NCI-H524 (cell line): ENCODE results near the gene EHD3.

Source experiments
- DNase-seq, 2 experiments: peaks; one replicate each; lab custom pipeline; 2025; lab: John Stamatoyannopoulos, UW

The EHD3 gene

GRCh38 chr2:31213601-31214443 lies 20.1 kb upstream of the EHD3 start:
- no peak for DNase-seq

GRCh38 chr2:31214444-31214915 lies 19.5 kb upstream of the EHD3 start:
- no peak for DNase-seq

- DNase-seq: no peak
These were observed 17.2 kb upstream of the EHD3 start for GRCh38 chr2:31216734-31217133.

- no peak for DNase-seq
These were observed 16.3 kb upstream of the EHD3 start, which contains the start of gene CAPN14 for GRCh38 chr2:31217465-31218200. Gene CAPN14 (minus strand): TSS chr2:31217515. CDS start chr2:31205447, 12,068 bp downstream.

GRCh38 chr2:31219131-31219969 lies 14.6 kb upstream of the EHD3 start:
- no peak for DNase-seq

- no peak for DNase-seq
These were observed 12.4 kb upstream of the EHD3 start for GRCh38 chr2:31221544-31221943.

GRCh38 chr2:31222071-31222470 lies 11.9 kb upstream of the EHD3 start:
- DNase-seq: no peak

- DNase-seq: no peak
These were observed 10.9 kb upstream of the EHD3 start for GRCh38 chr2:31223026-31223425.

GRCh38 chr2:31223749-31224148 lies 10.2 kb upstream of the EHD3 start:
- DNase-seq: no peak

- DNase-seq: no peak
These were observed 7.7 kb upstream of the EHD3 start for GRCh38 chr2:31226266-31226665.

- no peak for DNase-seq
These were observed 6.8 kb upstream of the EHD3 start for GRCh38 chr2:31227110-31227509.

GRCh38 chr2:31227711-31228125 lies 6.2 kb upstream of the EHD3 start:
- no peak for DNase-seq

- no peak for DNase-seq
These were observed 5.2 kb upstream of the EHD3 start for GRCh38 chr2:31228717-31229116.

- DNase-seq: no peak
These were observed 3.2 kb upstream of the EHD3 start for GRCh38 chr2:31230751-31231150.

- peak in 1 of 2 experiments; percentile 9 for DNase-seq
These were observed 2.2 kb upstream of the EHD3 start for GRCh38 chr2:31231571-31232302.

- peak in 1 of 2 experiments; percentile 40 for DNase-seq
These were observed 1.4 kb upstream of the EHD3 start for GRCh38 chr2:31232586-31232985.

GRCh38 chr2:31233231-31233630 lies 721 bp upstream of the EHD3 start:
- no peak for DNase-seq

- DNase-seq: peak in 1 of 2 experiments; percentile 28
These were observed 941 bp downstream of the EHD3 start for GRCh38 chr2:31234683-31235503.

GRCh38 chr2:31235504-31235902 lies 1.6 kb downstream of the EHD3 start:
- no peak for DNase-seq

GRCh38 chr2:31236433-31237205 lies 2.7 kb downstream of the EHD3 start:
- no peak for DNase-seq
